GM12801 (cell line): Measurements from ENCODE around the gene PLK5.

Source experiments
- CTCF ChIP-seq: IDR thresholded peaks from one replicate; pipeline ENCODE4 v1.5.1; 2011; ENCODE audit warnings: control low read depth; ENCODE audit not compliant: insufficient read length; ENCODE audit errors: extremely low read depth

The PLK5 gene

GRCh38 chr19:1482361-1483130 lies 41.3 kb upstream of the PLK5 start:
- TF ChIP-seq CTCF, result no peak

GRCh38 chr19:1483131-1483978 lies 40.5 kb upstream of the PLK5 start:
- TF ChIP-seq CTCF, result no peak

GRCh38 chr19:1483979-1484428 lies 39.9 kb upstream of the PLK5 start:
- TF ChIP-seq CTCF, result no peak

GRCh38 chr19:1486720-1487575 lies 36.9 kb upstream of the PLK5 start:
- no peak for TF ChIP-seq CTCF

- TF ChIP-seq CTCF, result no peak
Measured at GRCh38 chr19:1487576-1488281, 36.1 kb upstream of the PLK5 start.

GRCh38 chr19:1488282-1488601 lies 35.6 kb upstream of the PLK5 start:
- no peak for TF ChIP-seq CTCF
